ENCODE data around the gene FAM210A. TPM values are rescaled to one million over a fixed set of nuclear protein-coding genes. Genes with fewer than 3 reads are reported as not detected.

Gene FAM210A
- total RNA-seq, 2 experiments from 2014 or later, result 46.8 to 56.4 TPM

DNA sequence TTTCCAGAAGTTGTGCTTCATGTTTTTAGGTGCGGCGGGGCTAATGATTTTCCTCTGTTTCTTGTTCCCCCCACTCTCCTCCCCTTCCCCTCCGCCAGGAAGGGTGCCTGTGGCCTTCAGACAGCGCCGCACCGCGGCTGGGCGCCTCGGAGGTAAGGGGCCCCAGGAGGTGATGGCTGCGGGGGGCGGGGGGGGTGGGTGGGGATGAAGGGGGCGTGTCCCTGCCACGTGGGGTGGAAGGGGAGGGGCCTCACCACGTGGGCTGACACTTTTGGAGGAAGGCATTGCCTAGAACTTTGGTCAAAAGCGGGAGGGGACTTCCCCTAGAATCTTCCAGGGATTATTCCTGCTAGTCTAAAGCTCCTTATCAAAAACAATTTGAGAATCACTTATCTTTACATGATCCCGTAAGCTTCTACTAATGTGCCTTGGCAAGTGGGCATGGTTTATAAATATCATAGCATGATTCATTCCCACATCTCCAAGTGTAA, 83.1 kb downstream of the FAM210A start:
- Mint-ChIP-seq H3K4me3 (no peak overlapping the region), H3K27me3 (no peaks in the 10 kb centered on the region), H3K36me3 (ENCODE audit: low read depth) (peaks cover 11% of the 10 kb centered on the region), H3K4me1 (no peaks in the 10 kb centered on the region), H3K27ac (no peak overlapping the region), H3K9me3 (ENCODE audit: low read depth) (no peaks in the 10 kb centered on the region)
- intact Hi-C loops (cut with DNase I, micrococcal nuclease), result no loop called here
- no peak for ATAC-seq
- POLR2A ChIA-PET, result no interaction called here
- no peak for DNase-seq
- CTCF ChIA-PET, result no interaction called here

GRCh38 chr18:13642440-13642827, 83.9 kb downstream of the FAM210A start:
- no peak for ATAC-seq

GRCh38 chr18:13641551-13642439, 84.6 kb downstream of the FAM210A start:
- intact Hi-C loops (cut with DNase I, micrococcal nuclease), result no loop called here
- H3K36me3 Mint-ChIP-seq (ENCODE audit: low read depth), result peaks cover 10% of the 10 kb centered on the region
- no peaks in the 10 kb centered on the region for H3K4me1 Mint-ChIP-seq
- DNase-seq (no peak), ATAC-seq (no peak)
- CTCF ChIA-PET, result no interaction called here
- H3K27me3 Mint-ChIP-seq, result no peaks in the 10 kb centered on the region
- POLR2A ChIA-PET, result no interaction called here
- H3K4me3 Mint-ChIP-seq, result no peak overlapping the region
- H3K9me3 Mint-ChIP-seq (ENCODE audit: low read depth), result no peaks in the 10 kb centered on the region
- no peak overlapping the region for H3K27ac Mint-ChIP-seq

More at GRCh38 chr18:13642440-13642827, 83.9 kb downstream of the FAM210A start:
- no peak overlapping the region for H3K27ac Mint-ChIP-seq
- H3K9me3 Mint-ChIP-seq (ENCODE audit: low read depth), result no peaks in the 10 kb centered on the region
- H3K27me3 Mint-ChIP-seq, result no peaks in the 10 kb centered on the region
- no peak overlapping the region for H3K4me3 Mint-ChIP-seq
- DNase-seq, result no peak
- H3K36me3 Mint-ChIP-seq (ENCODE audit: low read depth), result peaks cover 11% of the 10 kb centered on the region
- intact Hi-C loops (cut with DNase I, micrococcal nuclease), result no loop called here
- H3K4me1 Mint-ChIP-seq, result no peaks in the 10 kb centered on the region
- POLR2A ChIA-PET, result no interaction called here
- CTCF ChIA-PET, result no interaction called here

DNA sequence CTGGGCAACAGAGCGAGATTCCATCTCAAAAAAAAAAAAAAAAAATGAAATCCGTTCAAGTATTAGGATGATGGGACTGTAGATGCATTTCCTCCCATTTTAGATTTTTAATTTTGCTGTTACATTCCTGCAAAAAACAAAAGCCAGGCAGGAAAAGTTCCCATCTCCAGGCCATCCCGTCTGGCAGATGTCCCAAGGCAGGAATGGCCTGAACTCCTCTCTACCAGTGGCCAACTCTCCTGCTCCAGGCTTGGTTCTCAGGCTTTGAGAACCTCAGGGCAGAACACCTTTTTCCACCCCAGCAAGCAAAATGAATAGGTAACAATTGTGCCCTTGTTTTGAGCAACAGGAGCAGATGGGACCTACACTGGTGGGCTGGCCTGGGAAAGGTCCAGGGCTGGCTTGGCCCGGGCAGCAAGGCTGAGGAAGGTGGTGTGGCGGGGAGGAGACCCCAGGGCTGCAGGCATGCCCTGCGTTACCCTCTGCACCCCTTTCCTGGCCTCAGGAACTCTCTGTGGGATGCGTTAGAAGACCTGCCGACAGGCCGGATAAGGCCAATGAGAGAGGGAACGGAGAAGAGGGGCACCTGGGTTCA, 86.0 kb downstream of the FAM210A start:
- ChIA-PET CTCF (interaction anchor here (0.8 kb wide), 1 partner anchor 424 kb away, joined by 3 read pairs; no protein-coding TSS in a partner anchor), POLR2A (no interaction called here)
- H3K27me3 Mint-ChIP-seq, result no peaks in the 10 kb centered on the region
- peaks cover 6% of the 10 kb centered on the region for H3K36me3 Mint-ChIP-seq (ENCODE audit: low read depth)
- no peaks in the 10 kb centered on the region for H3K9me3 Mint-ChIP-seq (ENCODE audit: low read depth)
- DNase-seq (no peak), ATAC-seq (no peak)
- H3K4me3 Mint-ChIP-seq, result no peak overlapping the region
- H3K27ac Mint-ChIP-seq, result no peak overlapping the region
- intact Hi-C loops (cut with DNase I, micrococcal nuclease), result no loop called here
- H3K4me1 Mint-ChIP-seq, result no peaks in the 10 kb centered on the region

GRCh38 chr18:13638719-13639595, 87.4 kb downstream of the FAM210A start:
- peaks cover 2% of the 10 kb centered on the region for H3K36me3 Mint-ChIP-seq (ENCODE audit: low read depth)

DNA sequence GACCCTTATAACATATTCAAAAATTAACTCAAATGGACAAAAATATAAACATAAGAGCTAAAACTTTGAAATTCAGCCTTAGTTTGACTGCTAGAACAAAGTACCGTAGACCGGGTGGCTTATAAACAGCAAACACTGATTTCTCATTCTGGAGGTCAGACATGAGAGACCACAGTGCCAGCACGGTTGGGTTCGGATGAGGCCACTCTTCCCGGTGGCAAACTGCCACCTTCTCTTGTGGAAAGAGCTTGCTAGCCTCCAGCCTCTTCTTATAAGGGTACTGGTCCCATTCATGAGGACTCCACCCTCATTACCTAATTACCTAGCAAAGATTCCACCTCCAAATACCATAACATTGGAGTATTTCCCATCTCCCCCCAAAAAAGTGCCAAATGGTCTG, 91.3 kb downstream of the FAM210A start:
- Mint-ChIP-seq H3K27ac (no peak overlapping the region), H3K4me3 (no peak overlapping the region), H3K4me1 (peaks cover under 1% of the 10 kb centered on the region), H3K27me3 (no peaks in the 10 kb centered on the region), H3K9me3 (ENCODE audit: low read depth) (no peaks in the 10 kb centered on the region), H3K36me3 (ENCODE audit: low read depth) (peaks cover 3% of the 10 kb centered on the region)
- CTCF ChIA-PET, result no interaction called here
- intact Hi-C loops (cut with DNase I, micrococcal nuclease), result no loop called here
- ATAC-seq (no peak), DNase-seq (no peak)
- POLR2A ChIA-PET, result no interaction called here

More at GRCh38 chr18:13638719-13639595, 87.4 kb downstream of the FAM210A start:
- ATAC-seq (no peak), DNase-seq (no peak)
- no peaks in the 10 kb centered on the region for H3K9me3 Mint-ChIP-seq (ENCODE audit: low read depth)
- H3K4me3 Mint-ChIP-seq, result no peak overlapping the region
- no peaks in the 10 kb centered on the region for H3K4me1 Mint-ChIP-seq
- ChIA-PET CTCF (interaction anchor here (0.6 to 0.8 kb wide), 2 partner anchors 32 to 423 kb away, joined by 3 read pairs; no protein-coding TSS in a partner anchor), POLR2A (no interaction called here)
- no peak overlapping the region for H3K27ac Mint-ChIP-seq
- H3K27me3 Mint-ChIP-seq, result no peaks in the 10 kb centered on the region
- intact Hi-C loops (cut with DNase I, micrococcal nuclease), result no loop called here

GRCh38 chr18:13633700-13634099, 92.7 kb downstream of the FAM210A start:
- H3K27me3 Mint-ChIP-seq, result no peaks in the 10 kb centered on the region
- no peaks in the 10 kb centered on the region for H3K9me3 Mint-ChIP-seq (ENCODE audit: low read depth)
- H3K36me3 Mint-ChIP-seq (ENCODE audit: low read depth), result peaks cover 3% of the 10 kb centered on the region
- DNase-seq (no peak), ATAC-seq (no peak)
- CTCF ChIA-PET, result interaction anchor here (0.6 to 1.8 kb wide), 3 partner anchors 32 to 417 kb away, joined by 3 to 16 read pairs (median 4); no protein-coding TSS in a partner anchor
- intact Hi-C loops (cut with DNase I, micrococcal nuclease), result no loop called here
- no peak overlapping the region for H3K27ac Mint-ChIP-seq
- H3K4me1 Mint-ChIP-seq, result peaks cover 4% of the 10 kb centered on the region
- H3K4me3 Mint-ChIP-seq, result no peak overlapping the region
- POLR2A ChIA-PET, result no interaction called here

DNA sequence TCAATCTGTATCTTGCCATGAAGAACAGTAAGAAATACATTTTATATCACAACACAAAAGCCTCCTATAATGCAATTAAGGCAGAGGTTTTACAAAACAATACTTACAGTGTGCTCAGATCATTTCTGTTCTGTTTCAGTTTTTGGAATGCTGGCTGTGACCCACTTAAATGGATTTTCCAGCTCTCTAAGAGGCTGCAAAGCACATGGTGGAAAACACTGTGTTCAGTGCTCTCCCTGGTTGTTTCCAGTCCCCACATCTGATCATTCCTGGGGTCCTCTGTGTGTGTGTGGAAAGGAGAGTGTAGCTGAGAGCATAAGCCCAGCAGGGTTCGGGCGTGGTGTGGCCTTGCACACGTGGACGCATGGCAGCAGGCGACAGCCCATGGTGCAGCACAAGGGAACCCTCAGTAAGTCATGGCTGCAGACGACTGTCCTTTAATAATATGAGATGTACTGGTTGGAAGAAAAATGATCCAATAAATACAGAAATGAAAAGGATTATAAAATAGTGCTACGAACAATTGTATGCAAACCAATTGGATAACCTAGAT, 95.6 kb downstream of the FAM210A start:
- H3K9me3 Mint-ChIP-seq (ENCODE audit: low read depth), result no peaks in the 10 kb centered on the region
- ATAC-seq (no peak), DNase-seq (no peak)
- H3K4me3 Mint-ChIP-seq, result no peak overlapping the region
- peaks cover 3% of the 10 kb centered on the region for H3K36me3 Mint-ChIP-seq (ENCODE audit: low read depth)
- peaks cover 4% of the 10 kb centered on the region for H3K4me1 Mint-ChIP-seq
- ChIA-PET CTCF (interaction anchor here (1.0 to 1.5 kb wide), 2 partner anchors 73 to 415 kb away, joined by 5 read pairs; no protein-coding TSS in a partner anchor), POLR2A (no interaction called here)
- no peak overlapping the region for H3K27ac Mint-ChIP-seq
- intact Hi-C loops (cut with DNase I, micrococcal nuclease), result loop anchor here (1.0 to 2.0 kb wide), 3 partner anchors 72 to 414 kb away; no protein-coding TSS in a partner anchor
- no peaks in the 10 kb centered on the region for H3K27me3 Mint-ChIP-seq

DNA sequence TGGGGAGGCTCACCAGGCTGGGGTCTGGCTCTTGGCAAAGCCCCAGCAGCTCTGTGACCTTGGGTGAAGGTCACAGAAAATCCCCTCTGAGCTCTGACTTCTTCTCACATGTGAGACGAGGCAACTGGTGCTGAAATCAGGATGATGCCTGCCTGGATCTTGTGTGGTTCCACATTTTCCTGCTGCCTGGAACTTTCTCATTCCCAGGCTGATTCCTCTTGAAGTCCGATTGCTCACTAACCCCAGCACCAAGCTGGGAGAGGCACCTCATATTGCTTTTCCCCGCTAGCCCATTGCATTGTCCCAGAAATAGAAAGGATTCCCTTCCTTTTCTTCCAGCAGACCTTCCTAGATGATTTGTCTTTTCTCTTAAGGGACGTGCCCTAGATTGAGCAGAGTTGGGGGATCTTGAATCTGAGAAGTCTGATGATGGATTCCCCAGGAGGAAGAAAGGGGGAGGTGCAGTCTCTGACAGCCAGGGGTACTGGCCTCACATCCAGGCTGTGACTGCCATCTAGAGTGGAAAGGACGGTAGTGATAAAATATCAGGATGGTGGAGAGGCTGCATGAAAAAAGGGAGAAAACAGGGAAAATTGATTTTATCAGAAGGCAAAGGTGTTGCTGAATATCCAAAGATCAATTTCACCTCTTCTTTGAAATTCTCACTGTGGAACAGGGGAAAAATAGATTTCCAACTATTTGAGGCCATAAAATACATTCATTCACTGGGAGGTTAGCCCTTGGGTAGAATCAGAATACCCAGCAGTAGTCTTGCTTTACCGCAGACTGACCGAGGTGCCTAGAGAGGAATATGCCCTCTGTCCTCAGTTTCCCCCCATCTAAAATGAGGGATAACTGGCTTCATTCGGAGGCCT, 96.3 kb downstream of the FAM210A start:
- no peaks in the 10 kb centered on the region for H3K27me3 Mint-ChIP-seq
- peaks cover 3% of the 10 kb centered on the region for H3K36me3 Mint-ChIP-seq (ENCODE audit: low read depth)
- ChIA-PET POLR2A (no interaction called here), CTCF (interaction anchor here (0.6 to 2.9 kb wide), 8 partner anchors 17 to 414 kb away, joined by 3 to 18 read pairs (median 4); no protein-coding TSS in a partner anchor)
- H3K4me3 Mint-ChIP-seq, result no peak overlapping the region
- intact Hi-C loops (cut with DNase I, micrococcal nuclease), result loop anchor here (1.0 to 2.0 kb wide), 3 partner anchors 72 to 414 kb away; no protein-coding TSS in a partner anchor
- DNase-seq, result peak; percentile 69
- peaks cover 4% of the 10 kb centered on the region for H3K4me1 Mint-ChIP-seq
- ATAC-seq, result peak; percentile 98
- H3K27ac Mint-ChIP-seq, result peak overlapping the region; percentile 52
- H3K9me3 Mint-ChIP-seq (ENCODE audit: low read depth), result no peaks in the 10 kb centered on the region

- ATAC-seq (no peak), DNase-seq (no peak)
- Mint-ChIP-seq H3K4me3 (no peak overlapping the region), H3K36me3 (ENCODE audit: low read depth) (peaks cover 3% of the 10 kb centered on the region), H3K9me3 (ENCODE audit: low read depth) (no peaks in the 10 kb centered on the region), H3K4me1 (peaks cover 4% of the 10 kb centered on the region), H3K27ac (no peak overlapping the region), H3K27me3 (no peaks in the 10 kb centered on the region)
- ChIA-PET CTCF (interaction anchor here (2.9 kb wide), 1 partner anchor 70 kb away, joined by 18 read pairs; no protein-coding TSS in a partner anchor), POLR2A (no interaction called here)
- intact Hi-C loops (cut with DNase I, micrococcal nuclease), result no loop called here
Observed at GRCh38 chr18:13628211-13628610, 98.1 kb downstream of the FAM210A start.
